ENCODE results near the gene CD44.

Gene CD44

DNA sequence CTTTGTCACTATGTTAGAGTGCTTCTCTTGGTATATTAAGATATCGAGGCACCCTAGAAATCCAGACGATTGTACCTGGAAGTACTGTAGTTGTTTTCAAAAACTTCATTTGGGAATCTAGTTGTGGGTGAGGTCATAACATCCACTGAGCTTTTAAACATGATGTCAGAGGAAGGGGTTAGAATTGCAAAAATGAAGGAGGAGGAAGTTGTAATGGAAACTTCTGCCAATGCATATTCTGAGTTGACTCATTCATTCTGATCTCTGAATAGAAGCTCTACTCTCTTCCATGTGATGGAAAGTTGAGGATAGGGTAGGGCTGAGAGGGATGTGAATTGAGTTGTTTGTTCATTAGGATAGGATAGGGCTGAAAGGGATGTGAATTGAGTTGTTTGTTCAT lies 7.7 kb downstream of the CD44 start:
- ATAC-seq (ENCODE audit: insufficient read depth, low read depth) (no peak), DNase-seq (no peak)
- Histone ChIP-seq H3K36me3 (ENCODE audit: insufficient read depth, low read length) (peaks cover 14% of the 10 kb centered on the region), H3K27ac (ENCODE audit: low read length) (no peak overlapping the region), H3K9ac (ENCODE audit: low read depth, low read length) (no peak overlapping the region), H3K4me1 (ENCODE audit: insufficient read depth, low read length) (peaks cover 39% of the 10 kb centered on the region), H3K27me3 (ENCODE audit: insufficient read depth, low read length, poor library complexity) (no peaks in the 10 kb centered on the region), H3K4me3 (ENCODE audit: low read depth in 1 of 2, low read length in 2 of 2) (no peak overlapping the region), H3K79me2 (ENCODE audit: insufficient read depth, low read length) (peaks cover 92% of the 10 kb centered on the region), H3K4me2 (ENCODE audit: insufficient read depth, low read length) (no peak overlapping the region), H4K20me1 (ENCODE audit: insufficient read depth, low read length) (peaks cover 21% of the 10 kb centered on the region; the same call in 1 of the 2 replicates), H3K9me3 (ENCODE audit: insufficient read depth, low read length, severe bottlenecking) (no peaks in the 10 kb centered on the region), H2AFZ (ENCODE audit: low read depth, low read length) (no peak overlapping the region)
- TF ChIP-seq, protein P1, sequence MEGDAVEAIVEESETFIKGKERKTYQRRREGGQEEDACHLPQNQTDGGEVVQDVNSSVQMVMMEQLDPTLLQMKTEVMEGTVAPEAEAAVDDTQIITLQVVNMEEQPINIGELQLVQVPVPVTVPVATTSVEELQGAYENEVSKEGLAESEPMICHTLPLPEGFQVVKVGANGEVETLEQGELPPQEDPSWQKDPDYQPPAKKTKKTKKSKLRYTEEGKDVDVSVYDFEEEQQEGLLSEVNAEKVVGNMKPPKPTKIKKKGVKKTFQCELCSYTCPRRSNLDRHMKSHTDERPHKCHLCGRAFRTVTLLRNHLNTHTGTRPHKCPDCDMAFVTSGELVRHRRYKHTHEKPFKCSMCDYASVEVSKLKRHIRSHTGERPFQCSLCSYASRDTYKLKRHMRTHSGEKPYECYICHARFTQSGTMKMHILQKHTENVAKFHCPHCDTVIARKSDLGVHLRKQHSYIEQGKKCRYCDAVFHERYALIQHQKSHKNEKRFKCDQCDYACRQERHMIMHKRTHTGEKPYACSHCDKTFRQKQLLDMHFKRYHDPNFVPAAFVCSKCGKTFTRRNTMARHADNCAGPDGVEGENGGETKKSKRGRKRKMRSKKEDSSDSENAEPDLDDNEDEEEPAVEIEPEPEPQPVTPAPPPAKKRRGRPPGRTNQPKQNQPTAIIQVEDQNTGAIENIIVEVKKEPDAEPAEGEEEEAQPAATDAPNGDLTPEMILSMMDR (IDR thresholded peaks at IDR 0.05; ENCODE audit: borderline replicate concordance, extremely low read depth, low read length, poor library complexity, severe bottlenecking), result no peak
- TF ChIP-seq EZH2 (IDR thresholded peaks at IDR 0.05; ENCODE audit: borderline replicate concordance, low read depth, low read length, severe bottlenecking), result no peak

DNA sequence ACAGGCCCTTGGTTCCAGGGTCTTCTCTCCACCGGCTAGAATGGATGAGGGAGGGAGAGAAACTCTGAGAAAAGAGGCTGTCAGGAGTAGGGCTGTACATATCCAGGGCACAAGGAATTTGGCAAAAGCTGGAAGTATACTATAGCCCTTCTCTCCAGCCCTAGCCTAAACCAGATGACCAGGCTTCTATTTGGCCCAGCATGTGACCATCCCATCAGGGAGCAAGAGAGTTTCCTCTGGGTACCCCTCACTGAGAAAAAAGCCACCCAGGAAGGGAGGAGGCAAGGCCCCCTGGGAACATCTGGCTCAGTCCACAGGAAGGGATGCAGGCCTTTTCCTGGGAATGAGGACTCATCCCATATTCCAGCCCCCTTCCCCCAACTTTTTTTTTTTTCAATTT lies 8.3 kb downstream of the CD44 start:
- Histone ChIP-seq H3K9ac (ENCODE audit: low read depth, low read length) (no peak overlapping the region), H3K4me2 (ENCODE audit: insufficient read depth, low read length) (no peak overlapping the region), H4K20me1 (ENCODE audit: insufficient read depth, low read length) (peaks cover 21% of the 10 kb centered on the region; the same call in 1 of the 2 replicates), H3K4me3 (ENCODE audit: low read depth in 1 of 2, low read length in 2 of 2) (no peak overlapping the region), H3K9me3 (ENCODE audit: insufficient read depth, low read length, severe bottlenecking) (no peaks in the 10 kb centered on the region), H3K4me1 (ENCODE audit: insufficient read depth, low read length) (peaks cover 36% of the 10 kb centered on the region), H3K27me3 (ENCODE audit: insufficient read depth, low read length, poor library complexity) (no peaks in the 10 kb centered on the region), H3K79me2 (ENCODE audit: insufficient read depth, low read length) (peaks cover 93% of the 10 kb centered on the region), H3K27ac (ENCODE audit: low read length) (no peak overlapping the region), H2AFZ (ENCODE audit: low read depth, low read length) (no peak overlapping the region), H3K36me3 (ENCODE audit: insufficient read depth, low read length) (peaks cover 17% of the 10 kb centered on the region)
- DNase-seq (no peak), ATAC-seq (ENCODE audit: insufficient read depth, low read depth) (no peak)
- TF ChIP-seq, protein P1 (IDR thresholded peaks at IDR 0.05; ENCODE audit: borderline replicate concordance, extremely low read depth, low read length, poor library complexity, severe bottlenecking), result no peak
- no peak for TF ChIP-seq EZH2 (IDR thresholded peaks at IDR 0.05; ENCODE audit: borderline replicate concordance, low read depth, low read length, severe bottlenecking)

DNA sequence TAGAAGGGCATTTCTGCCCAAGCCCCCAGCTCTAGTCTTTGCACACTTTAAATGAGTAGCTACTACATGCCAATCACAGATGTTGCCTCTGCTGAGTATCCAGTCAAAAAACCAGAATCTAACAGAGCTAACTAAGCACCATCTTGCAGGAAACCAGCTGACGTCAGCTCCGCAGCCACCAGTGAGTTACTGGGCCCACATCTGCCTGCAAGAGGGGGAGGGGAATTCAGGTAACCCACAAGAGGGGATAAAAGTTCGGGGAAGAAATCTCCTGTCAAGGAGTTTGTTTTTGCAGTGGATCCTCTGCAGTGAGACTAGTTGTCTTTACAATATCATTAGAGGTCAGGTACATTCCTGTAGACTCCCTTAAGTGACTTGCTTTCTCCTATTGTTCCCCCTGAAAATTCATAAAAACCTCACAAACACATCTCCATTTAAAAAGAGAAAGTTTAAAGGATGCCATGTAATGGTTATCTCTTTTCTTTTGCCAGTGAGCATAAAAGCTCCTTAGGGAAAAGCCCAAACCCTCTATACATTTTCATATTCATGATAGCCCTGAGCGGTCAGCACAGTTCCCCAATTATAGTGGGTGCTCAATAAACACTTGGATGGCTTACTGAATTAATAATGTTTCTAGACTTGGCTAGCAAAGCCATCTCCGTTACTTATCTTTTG lies 9.3 kb downstream of the CD44 start:
- DNase-seq (no peak), ATAC-seq (ENCODE audit: insufficient read depth, low read depth) (no peak)
- no peak for TF ChIP-seq EZH2 (IDR thresholded peaks at IDR 0.05; ENCODE audit: borderline replicate concordance, low read depth, low read length, severe bottlenecking)
- TF ChIP-seq, protein P1 (IDR thresholded peaks at IDR 0.05; ENCODE audit: borderline replicate concordance, extremely low read depth, low read length, poor library complexity, severe bottlenecking), result no peak
- Histone ChIP-seq H3K4me3 (ENCODE audit: low read depth in 1 of 2, low read length in 2 of 2) (no peak overlapping the region), H3K4me1 (ENCODE audit: insufficient read depth, low read length) (peaks cover 25% of the 10 kb centered on the region), H3K4me2 (ENCODE audit: insufficient read depth, low read length) (no peak overlapping the region), H3K27ac (ENCODE audit: low read length) (no peak overlapping the region), H4K20me1 (ENCODE audit: insufficient read depth, low read length) (peaks cover 18% of the 10 kb centered on the region; the same call in 1 of the 2 replicates), H2AFZ (ENCODE audit: low read depth, low read length) (no peak overlapping the region), H3K27me3 (ENCODE audit: insufficient read depth, low read length, poor library complexity) (no peaks in the 10 kb centered on the region), H3K79me2 (ENCODE audit: insufficient read depth, low read length) (peaks cover 93% of the 10 kb centered on the region), H3K9ac (ENCODE audit: low read depth, low read length) (no peak overlapping the region), H3K9me3 (ENCODE audit: insufficient read depth, low read length, severe bottlenecking) (no peaks in the 10 kb centered on the region), H3K36me3 (ENCODE audit: insufficient read depth, low read length) (peaks cover 20% of the 10 kb centered on the region)

Data from DND-41 (cell line).